Endothelial cell of hepatic sinusoid (primary cell): Measurements from ENCODE around the gene ITM2A.

Experiments used
- in situ Hi-C: cut with HindIII; loops from 2 replicates; pipeline ENCODE4 v1.10.0; 2017; ENCODE audit warnings: low sequenced_read_pairs

Gene ITM2A

DNA sequence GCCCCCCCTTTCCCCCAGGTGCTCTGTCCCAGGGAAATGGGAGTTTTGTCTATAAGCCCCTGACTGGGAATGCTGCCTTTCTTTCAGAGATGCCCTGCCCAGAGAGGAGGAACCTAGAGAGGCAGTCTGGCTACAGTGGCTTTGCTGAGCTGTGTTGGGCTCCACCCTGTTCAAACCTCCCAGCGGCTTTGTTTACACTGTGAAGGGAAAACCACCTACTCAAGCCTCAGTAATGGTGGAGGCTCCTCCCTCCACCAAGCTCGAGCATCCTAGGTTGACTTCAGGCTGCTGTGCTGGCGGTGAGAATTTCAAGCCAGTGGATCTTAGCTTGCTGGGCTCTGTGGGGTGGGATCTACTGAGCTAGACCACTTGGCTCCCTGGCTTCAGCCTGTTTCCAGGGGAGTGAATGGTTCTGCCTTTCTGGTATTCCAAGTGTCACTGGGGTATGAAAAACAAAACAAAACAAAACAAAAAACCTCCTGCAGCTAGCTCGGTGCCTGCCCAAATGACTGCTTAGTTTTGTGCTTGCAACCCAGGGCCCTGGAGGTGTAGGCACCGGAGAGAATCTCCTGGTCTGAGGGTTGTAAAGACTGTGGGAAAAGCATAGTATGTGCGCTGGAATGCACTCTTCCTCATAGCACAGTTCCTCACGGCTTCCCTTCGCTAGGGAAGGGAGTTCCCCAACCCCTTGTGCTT lies 41.7 kb downstream of the ITM2A start:
- in situ Hi-C loops: no loop called here
